HUES48 (cell line): Measurements from ENCODE around the gene EHD2.

Experiments
- H3K27ac ChIP-seq: one replicate; pipeline ENCODE4 v1.7.0; 2013; ENCODE audit warnings: low read depth, low read length, inconsistent platforms
- H3K27me3 ChIP-seq: 2 replicates; pipeline ENCODE4 v1.6.1; 2013; ENCODE audit warnings: mild to moderate bottlenecking, low read length; ENCODE audit not compliant: control insufficient read depth, insufficient read depth
- H3K36me3 ChIP-seq: 2 replicates; pipeline ENCODE4 v1.6.1; 2013; ENCODE audit warnings: low read length; ENCODE audit not compliant: control insufficient read depth, insufficient read depth
- H3K4me1 ChIP-seq: 2 replicates; pipeline ENCODE4 v1.6.1; 2013; ENCODE audit warnings: mild to moderate bottlenecking, low read length; ENCODE audit not compliant: control insufficient read depth, insufficient read depth
- H3K4me3 ChIP-seq: 2 replicates; pipeline ENCODE4 v1.5.1; 2013; ENCODE audit warnings: mild to moderate bottlenecking, low read depth, low read length
- H3K9ac ChIP-seq: 2 replicates; pipeline ENCODE4 v1.6.1; 2013; ENCODE audit warnings: mild to moderate bottlenecking, low read depth, low read length, moderate library complexity
- H3K9me3 ChIP-seq: 2 replicates; pipeline ENCODE4 v1.6.1; 2013; ENCODE audit warnings: low read length; ENCODE audit not compliant: control insufficient read depth, insufficient read depth

The EHD2 gene

GRCh38 chr19:47790398-47790814 lies 77.2 kb downstream of the EHD2 start:
- Histone ChIP-seq H3K4me1 (no peaks in the 10 kb centered on the region), H3K9me3 (no peaks in the 10 kb centered on the region), H3K36me3 (peaks cover 7% of the 10 kb centered on the region), H3K4me3 (no peak overlapping the region), H3K9ac (no peak overlapping the region), H3K27me3 (no peaks in the 10 kb centered on the region), H3K27ac (peak overlapping the region; percentile 78)

GRCh38 chr19:47792616-47793015 lies 79.4 kb downstream of the EHD2 start:
- H3K27me3 ChIP-seq, result no peaks in the 10 kb centered on the region
- no peaks in the 10 kb centered on the region for H3K9me3 ChIP-seq
- H3K9ac ChIP-seq, result no peak overlapping the region
- no peaks in the 10 kb centered on the region for H3K36me3 ChIP-seq
- no peak overlapping the region for H3K27ac ChIP-seq
- H3K4me3 ChIP-seq, result no peak overlapping the region
- H3K4me1 ChIP-seq, result no peaks in the 10 kb centered on the region
